GM19452 (cell line): Measurements from ENCODE around the gene MYOT.
"Not testable (repeated sequence)": the region's sequence is repeated elsewhere in the genome, so short reads cannot be mapped to it uniquely, and the experiment has no call there.

ENCODE experiments used
- ATAC-seq: cut with Tn5 transposase; IDR thresholded peaks from one replicate; pipeline ENCODE4 v1.9.1; 2021; ENCODE audit not compliant: unreplicated experiment

MYOT gene

DNA sequence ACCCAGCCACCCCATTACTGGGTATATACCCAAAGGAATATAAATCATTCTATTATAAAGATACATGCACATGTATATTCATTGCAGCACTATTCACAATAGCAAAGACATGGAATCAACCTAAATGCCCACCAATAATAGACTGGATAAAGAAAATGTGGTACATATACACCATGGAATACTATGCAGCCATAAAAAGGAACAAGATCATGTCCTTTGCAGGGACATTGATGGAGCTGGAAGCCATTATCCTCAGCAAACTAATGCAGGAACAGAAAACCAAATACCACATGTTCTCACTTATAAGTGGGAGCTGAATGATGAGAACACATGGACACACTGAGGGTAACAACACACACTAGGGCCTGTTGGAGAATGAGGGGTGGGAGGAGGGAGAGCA lies 14.5 kb upstream of the MYOT start:
- ATAC-seq, result not testable (repeated sequence)

DNA sequence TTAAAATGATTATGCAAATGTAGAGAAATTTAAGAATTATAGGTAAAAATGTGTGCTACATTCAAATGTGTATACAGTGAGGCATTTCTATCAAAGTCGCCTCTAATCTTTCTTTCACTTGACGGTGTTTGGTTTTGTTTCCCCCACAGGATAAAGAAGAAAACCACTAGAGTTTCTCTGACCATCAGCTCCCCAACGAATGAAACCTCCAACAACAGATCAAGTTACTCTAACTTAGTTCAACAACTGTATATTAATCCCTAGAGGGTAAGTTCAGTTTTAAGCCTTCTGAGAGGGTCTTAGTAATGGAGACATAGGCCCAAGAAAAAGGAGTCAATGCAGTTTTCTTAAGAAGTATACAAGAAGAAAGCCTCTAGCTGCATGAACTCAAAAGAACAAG lies 11.5 kb upstream of the MYOT start:
- ATAC-seq, result no peak

DNA sequence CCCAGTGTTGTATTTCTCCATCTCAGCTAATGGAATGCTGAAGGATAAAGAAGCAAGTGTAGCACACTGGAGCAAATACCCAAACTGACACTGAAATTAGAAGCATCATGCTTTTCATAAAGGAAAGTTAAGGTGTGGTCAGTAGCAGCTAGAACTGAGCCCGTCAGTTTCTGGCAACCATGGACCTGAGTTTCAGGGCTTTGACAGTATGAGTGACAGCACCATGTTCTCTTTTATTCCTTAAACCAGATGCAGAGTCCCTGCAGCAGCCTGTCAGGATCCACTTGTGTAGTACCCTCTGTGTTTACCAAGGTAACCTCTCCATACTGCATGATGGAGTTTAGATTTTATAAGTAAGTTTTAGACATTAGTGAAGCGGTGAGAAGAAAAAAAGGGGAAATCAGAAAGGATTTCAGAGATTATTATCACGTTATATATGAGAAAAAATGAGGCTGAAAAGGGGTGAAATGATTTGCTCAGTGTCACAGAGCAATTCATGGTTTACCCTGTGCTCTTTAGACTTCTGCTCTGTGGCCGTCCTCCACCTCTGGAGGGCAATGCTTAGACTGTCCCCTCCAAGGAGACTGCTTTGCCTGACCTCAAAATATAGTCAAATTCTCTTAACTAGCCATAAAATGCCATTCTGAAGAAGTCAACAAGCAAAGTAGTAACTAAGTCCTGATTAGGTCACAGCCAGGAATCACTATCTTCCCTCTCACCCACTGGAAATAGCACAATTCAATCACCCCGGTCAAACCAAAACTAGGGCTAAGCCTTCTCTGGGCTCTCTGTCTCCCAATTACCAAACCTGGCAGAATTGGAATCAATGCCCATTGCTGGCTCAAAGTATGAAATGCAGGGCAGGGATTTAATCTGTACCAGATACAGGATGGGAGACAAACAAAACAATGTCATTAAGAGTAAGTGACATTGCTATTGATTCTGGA lies 10.5 kb upstream of the MYOT start:
- no peak for ATAC-seq

DNA sequence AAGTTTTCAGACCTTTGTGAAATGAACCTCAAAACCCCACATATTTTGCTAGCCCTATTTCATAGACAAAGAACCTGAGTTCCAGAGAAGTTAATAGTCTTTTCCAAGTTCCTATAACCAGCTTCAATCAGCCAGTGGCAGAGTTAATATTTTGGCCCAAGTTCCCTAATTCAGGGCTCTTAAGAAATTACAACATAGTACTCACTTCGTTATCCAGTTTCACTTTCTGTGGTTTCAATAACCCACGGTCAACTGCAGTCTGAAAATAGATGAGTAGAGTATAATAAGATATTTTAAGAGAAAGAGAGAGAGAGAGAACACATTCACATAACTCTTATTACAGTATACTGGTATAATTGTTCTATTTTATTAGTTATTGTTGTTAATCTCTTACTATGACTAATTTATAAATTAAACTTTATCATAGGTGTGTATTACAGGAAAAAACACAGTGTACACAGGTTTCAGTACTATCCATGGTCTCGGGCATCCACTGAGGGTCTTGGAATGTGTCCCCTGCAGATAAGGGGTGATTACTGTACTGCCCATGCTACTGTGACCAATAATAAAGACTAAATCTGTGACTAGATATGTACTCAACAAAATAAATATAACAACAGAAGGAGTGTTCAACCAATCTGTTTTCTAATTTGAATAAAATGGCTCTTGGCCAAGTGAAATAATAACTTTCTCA lies 9.3 kb upstream of the MYOT start:
- peak; percentile 76 for ATAC-seq

DNA sequence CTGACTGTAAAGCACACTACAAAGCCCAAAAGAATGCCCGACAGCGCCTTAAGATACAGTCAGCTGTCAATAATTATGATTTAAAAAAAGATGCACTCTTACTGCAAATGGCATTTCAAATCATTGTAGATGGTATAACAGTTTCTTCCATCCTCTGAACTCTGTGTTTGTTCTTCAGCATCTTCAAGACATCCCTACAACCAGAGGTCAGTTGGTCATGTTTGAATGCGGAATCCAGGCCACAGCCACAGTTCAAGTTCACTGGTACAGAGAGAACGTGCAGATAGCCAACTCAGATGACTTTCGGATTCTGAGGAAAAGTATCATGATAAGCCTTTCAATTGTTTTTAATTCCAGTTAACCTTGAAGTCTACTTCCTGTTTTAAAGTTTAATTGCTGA lies 8.7 kb upstream of the MYOT start:
- ATAC-seq, result no peak

DNA sequence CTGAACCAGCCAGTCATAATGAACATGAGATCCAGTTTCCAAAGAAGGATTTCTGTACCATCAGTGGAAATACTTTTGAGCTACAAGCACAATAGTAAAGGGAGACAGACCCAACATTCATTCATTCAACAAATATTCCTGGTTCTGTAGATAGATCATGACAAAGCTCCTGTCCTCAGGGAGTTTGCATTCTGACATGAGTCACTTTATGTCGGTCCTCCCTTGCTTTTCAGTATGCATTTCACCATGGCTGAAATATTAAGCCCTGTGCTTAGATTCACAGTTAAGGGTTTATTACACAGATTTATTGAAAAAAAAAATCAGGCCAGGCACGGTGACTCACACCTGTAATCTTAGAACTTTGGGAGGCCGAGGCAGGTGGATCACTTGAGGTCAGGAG lies 5.4 kb upstream of the MYOT start:
- ATAC-seq, result no peak

DNA sequence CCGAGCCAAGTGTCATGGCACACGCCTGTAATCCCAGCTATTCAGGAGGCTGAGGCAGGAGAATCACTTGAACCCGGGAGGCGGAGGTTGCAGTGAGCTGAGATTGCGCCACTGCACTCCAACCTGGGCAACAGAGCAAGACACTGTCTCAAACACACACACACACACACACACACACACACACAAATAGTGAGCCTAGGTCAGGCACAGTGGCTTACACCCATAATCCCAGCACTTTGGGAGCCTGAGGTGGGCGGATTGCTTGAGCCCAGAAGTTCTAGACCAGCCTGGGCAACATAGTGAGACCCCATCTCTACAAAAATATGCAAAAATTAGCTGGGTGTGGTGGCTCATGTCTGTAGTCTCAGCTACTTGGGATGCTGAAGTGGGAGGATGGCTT lies 4.0 kb upstream of the MYOT start:
- ATAC-seq, result not testable (repeated sequence)

DNA sequence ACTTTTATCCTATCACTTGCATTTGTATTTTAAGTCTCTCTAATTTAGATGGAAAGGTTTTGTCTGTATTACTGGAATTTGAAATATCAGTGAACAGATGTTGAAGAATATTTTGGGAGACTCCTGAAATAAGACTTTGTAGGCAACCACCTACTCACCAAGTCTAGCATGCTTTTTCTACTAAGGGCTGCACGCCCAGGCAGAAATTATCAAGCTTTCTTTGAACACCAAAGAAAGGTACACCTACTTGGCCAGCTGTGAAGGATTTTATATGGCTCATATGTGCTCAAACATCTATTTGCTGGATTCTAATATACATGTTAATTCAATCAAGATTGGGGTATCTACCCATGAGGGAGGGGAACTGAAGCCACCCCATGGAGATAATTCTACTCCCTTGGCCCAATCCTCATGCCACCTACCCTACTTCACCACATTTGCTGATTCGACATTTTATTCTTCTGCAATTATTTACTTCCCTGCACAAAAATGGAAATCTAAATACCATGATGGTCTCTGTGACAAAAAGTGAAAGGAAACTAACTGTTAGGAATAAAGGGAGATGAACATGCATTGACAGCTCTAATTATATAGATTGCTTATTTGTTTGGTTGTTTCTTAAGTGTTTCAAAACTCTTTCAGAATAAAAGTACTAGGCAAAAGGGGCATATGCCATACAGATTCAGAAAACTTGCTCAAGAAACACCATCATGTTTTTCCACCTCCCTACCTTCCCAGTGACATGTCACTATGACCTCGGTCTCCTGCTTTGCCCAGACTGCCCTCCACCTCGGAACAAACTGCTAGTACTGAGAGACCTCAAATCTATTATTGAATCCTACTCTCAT lies 895 bp upstream of the MYOT start:
- ATAC-seq, result no peak

DNA sequence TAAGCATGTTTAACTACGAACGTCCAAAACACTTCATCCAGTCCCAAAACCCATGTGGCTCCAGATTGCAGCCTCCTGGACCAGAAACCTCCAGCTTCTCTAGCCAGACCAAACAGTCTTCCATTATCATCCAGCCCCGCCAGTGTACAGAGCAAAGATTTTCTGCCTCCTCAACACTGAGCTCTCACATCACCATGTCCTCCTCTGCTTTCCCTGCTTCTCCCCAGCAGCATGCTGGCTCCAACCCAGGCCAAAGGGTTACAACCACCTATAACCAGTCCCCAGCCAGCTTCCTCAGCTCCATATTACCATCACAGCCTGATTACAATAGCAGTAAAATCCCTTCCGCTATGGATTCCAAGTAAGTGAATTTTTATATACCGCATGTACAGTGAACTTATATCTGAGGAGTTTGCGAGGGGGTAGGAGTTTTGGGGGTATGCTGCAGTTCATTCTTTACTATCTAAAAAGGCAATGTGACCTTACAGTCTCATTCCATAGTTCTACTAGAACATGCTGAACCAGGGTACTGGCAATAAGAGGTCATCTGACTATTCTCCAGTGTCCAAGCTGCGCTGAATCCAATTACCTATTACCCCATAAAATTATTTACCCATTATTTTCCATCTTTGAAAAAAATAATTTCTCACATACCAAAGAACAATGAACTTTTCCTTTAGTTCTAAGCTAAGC lies 3.1 kb downstream of the MYOT start:
- ATAC-seq, result no peak

DNA sequence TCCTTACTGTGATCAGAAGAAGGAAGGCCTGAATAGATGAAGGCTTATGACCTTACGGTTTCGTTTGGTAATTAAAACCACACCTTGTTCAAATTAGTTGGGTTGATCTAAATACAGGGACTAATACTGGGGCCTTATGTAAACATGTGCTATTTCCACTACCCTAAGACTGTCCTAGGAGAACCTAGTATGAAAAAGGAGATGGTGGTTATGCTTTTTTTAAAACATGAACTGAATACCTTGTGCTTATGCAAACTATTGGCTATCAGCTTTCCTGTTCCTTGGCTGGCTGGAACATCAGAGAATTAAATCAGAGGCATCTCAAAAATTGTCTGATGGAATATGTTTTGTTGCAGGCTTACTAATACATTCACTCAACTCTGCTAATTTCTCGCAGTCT lies 3.9 kb downstream of the MYOT start:
- ATAC-seq, result no peak

DNA sequence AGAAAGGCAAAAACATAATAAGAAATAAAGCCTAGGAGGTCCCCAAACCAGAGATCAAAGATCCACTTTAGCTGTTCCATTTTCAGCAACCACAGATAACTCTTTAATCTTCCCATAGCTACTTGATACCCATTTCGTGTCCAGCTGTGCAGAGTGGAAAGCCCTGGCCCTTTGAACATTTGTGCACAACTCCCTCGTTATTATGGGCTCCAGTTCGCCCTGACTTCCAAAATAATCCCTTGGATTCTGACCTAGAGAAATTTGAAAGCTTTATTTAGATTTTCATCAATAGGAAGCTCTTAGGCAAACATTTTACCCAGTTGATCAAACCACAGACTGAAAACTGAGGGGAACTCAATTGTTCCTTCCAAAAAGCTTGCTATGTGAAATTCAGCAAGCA lies 4.8 kb downstream of the MYOT start:
- ATAC-seq, result no peak

DNA sequence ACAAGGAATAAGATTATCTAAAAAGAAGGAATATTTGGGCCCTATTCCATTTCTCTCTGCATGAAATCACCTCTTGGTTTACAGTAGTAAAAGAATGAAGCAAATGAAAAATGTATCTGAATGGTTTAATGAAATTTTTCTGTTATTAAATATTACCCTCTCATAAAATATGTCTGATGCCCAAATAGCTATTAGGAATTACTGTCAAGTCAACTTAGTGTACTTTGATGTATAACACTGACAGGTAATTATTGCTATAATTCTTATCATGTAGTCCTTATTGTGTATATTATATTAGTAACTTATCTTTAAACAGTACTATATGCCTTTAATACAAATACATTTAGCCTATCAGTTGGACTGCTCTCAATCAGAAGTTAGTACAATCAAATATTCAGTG lies 8.4 kb downstream of the MYOT start:
- no peak for ATAC-seq

DNA sequence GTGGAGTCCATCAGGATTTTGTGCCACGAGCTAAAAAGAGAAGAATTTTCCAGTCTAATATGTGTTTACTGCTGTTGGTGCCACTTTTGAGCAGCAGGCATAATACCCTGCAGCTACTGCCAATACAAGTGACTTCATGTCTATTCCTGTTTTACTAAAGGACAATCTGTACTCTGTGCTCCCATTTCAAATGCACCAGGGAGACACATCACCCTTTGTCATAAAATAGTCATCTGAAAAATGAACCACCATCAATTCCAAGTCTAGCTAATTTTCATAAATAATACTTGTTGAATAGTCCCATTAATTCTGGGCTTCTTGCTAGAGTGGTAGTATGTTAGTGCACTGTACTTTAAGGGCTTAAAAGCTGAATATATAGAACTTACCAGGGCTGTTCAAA lies 12.7 kb downstream of the MYOT start:
- no peak for ATAC-seq

DNA sequence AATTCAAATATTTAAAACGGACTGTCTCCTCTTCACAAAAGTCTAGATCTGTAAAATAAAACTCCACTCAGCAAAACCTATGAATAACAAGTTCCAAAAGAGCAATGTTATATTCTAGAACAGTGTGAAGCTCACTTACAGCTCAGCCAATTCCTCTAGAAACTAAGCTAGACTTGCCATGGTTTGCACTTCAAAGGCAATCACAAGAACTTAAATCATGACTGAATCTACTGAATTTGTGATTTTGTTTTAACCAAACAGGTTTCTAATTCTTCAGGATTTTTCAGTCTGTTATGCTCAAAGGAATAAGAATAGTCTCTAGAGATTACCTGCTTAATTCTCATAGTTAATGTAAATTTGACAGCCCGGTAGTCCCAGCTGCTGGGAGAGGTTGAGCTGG lies 20.2 kb downstream of the MYOT start:
- no peak for ATAC-seq

DNA sequence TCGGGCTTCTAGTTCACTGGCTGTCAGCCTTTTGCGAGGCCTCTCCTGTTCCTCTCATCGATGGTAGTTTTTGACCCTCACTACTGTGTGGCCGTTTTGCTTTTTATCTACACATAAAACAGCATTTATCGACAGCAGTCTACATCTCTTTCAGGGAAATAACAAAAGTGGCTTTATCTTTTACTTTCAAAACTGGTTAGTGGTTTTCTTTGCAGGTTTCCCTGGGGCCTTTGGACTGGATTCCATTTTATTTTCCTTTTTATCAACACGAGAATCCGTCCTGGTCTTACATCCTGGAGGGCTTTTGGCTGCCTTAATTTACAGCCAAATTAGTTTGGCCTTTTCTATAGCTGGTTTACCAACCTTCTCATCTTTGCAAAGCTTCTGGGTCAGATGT lies 20.8 kb downstream of the MYOT start:
- no peak for ATAC-seq

DNA sequence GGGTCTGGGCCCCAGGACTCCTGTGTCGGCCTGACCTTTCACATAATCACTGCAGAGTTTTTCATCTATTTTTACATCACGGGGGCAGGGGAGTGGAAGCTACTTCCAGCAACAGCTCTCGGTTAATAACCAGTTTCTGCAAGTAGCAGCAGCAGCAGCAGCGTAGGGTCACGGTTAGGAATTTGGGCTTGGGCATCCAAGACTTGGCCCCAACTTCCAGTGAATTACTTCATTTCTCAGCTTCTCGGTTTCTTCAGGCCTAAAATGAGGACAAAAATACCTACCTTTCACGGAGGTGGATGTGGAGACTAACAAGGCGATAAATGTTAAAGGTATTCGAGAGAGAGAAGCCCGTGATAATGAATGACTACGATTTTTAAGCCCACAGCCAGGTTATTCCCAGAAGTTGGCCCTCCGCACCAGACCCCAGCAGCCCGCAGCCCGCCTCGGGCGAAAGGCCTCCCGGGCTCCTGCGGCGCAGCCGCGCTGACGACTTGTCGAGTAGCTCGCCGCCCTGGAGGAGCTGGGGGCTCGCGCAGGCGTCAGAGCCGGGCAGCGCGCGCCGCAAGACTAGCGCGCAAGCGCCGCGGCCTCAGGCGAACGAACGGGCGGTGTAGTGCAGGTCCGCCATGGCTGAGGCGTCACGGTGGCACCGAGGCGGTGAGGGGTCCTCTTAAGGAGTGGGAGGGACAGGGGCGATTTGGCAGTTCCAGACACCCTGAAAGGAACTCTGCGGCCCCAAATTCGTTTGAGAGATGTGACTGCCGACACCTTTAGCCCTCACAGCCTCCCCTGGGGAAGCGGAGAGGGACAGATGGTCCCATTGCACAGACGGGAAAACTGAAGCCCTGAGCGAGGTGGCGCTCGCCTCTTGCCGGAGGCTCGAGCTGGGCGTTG lies 21.5 kb downstream of the MYOT start, which contains the start of gene PKD2L2:
Gene PKD2L2, plus strand, starts transcription at position 595 of the 897 bp plus-strand sequence. Its CDS starts 35 bp downstream, at position 630.
- peak; percentile 97 for ATAC-seq

DNA sequence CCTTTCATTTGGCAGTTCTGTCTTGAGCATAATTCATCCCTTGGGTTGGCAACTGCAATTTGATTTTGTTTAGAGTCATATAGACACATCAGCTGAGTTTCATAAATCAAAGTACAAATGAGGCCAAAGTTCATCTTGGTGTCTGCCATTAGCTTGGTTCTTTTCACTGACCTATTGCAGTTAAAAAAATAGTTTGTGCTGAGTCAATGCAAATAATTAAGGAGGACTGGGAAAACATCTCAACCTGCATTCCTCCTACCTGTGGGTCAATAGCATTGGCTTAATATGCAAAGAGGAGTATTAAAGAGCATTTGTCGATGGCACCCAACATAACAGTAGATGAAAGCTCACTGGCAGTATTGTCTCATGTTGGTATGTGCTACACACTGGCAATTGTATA lies 23.2 kb downstream of the MYOT start:
- ATAC-seq, result no peak

DNA sequence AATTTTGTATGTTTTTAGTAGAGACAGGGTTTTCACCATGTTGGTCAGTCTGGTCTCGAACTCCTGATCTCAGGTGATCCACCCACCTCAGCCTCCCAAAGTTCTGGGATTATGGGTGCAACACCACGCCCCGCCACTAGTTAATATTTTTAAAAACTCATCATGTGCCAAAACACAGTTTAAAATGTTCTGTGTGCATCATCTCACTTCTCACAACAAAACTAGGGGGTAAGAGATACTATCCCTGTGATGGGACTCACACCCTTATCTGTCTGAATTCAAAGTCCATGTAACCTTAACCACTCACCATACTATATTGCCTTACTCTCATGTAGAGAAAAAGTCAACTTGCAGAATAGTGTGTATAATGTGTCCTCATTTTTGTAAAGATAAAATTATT lies 24.2 kb downstream of the MYOT start:
- ATAC-seq, result no peak

DNA sequence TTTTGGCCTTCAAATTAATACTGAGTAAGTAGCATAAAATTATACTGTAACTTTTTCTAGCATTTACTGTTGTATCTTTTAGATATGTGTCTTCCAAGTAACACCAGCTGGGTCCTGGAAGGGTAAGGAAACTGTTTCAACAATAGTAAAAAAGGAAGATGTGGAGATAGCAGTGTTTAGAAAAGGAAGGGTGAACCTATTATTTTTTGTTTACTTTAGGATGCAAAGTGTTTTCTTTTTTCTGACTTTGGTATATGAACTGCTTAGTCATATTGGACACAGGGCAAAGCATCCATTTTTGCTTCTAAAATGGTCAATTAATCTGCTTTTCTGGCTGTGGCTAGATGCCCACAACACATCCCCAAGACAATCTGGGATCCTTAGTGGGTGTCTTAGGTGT lies 26.9 kb downstream of the MYOT start:
- no peak for ATAC-seq

DNA sequence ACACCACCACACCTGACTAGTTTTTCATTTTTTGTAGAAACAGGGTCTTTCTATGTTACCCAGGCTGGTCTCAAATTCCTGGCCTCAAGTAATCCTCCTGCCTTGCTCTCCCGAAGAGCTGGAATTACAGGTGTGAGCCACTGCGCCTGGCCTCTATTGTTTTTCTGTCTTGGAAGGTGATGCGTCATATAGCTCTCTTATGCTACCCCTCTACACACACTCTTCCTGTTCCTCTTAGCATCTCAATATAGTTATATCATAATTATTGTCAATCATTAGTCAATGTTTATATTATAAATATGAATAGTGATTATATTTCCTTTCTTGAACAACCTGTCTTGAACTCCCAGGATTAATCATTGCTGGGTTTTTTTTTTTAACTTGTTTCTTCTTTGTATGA lies 28.9 kb downstream of the MYOT start:
- ATAC-seq, result no peak
